Stomach (tissue), 4 donors: ENCODE measurements around the gene SLC25A26.

ENCODE experiments used
- EP300 ChIP-seq: sonication (generic); formaldehyde crosslinking; IDR thresholded peaks from one replicate; pipeline ENCODE4 v1.6.1; 2017; ENCODE audit warnings: antibody characterized with exemption
- POLR2A ChIP-seq, 4 donors: fragments of 450-650 bp; IDR thresholded peaks; one replicate each; pipeline ENCODE4 v1.6.1; 2016; ENCODE audit warnings: antibody characterized with exemption in 4 of 4, control low read depth in 2 of 4, mild to moderate bottlenecking in 1 of 4, moderate library complexity in 1 of 4
- POLR2AphosphoS5 ChIP-seq, 3 donors: sonication (generic); formaldehyde crosslinking; IDR thresholded peaks; one replicate each; pipeline ENCODE4 v1.6.1; 2016; ENCODE audit warnings: antibody characterized with exemption in 3 of 3
- TF ChIP-seq, protein P1 (sequence below), 7 experiments: fragments of 450-650 bp in 4 of 7; fragments of 200-600 bp in 3 of 7; sonication (generic) in 3 of 7; IDR thresholded peaks; one replicate each; pipeline ENCODE4 v1.5.1; 2016 to 2019; ENCODE audit warnings: antibody characterized with exemption in 7 of 7, control low read depth in 2 of 7, mild to moderate bottlenecking in 1 of 7

DNA sequence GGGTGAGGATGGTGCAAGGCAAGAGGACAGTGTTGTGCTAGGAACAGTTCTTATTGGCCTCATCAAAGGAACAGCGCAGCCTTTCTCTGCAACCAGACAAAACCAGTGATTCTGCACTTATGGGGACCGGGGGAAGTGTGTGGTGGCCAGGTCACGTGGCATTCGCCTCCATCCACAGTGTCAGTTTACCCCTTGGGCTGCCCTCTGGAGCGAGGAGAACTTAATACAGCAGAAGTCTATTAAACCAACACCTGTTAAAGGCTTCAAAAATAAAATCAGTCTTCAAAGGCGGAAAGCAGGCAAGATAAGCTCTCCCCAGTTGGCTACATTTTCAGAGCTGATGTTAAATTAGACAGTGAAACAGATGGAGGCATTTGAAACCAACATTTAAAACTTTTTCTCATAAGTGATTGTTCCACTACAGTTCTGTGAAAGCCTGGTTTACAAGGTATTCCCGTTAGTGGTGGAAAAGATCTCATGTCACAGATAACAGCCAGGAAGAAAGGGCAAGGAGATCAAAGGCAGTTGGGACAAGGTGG, 204.8 kb downstream of the SLC25A26 start:
- TF ChIP-seq, protein P1, sequence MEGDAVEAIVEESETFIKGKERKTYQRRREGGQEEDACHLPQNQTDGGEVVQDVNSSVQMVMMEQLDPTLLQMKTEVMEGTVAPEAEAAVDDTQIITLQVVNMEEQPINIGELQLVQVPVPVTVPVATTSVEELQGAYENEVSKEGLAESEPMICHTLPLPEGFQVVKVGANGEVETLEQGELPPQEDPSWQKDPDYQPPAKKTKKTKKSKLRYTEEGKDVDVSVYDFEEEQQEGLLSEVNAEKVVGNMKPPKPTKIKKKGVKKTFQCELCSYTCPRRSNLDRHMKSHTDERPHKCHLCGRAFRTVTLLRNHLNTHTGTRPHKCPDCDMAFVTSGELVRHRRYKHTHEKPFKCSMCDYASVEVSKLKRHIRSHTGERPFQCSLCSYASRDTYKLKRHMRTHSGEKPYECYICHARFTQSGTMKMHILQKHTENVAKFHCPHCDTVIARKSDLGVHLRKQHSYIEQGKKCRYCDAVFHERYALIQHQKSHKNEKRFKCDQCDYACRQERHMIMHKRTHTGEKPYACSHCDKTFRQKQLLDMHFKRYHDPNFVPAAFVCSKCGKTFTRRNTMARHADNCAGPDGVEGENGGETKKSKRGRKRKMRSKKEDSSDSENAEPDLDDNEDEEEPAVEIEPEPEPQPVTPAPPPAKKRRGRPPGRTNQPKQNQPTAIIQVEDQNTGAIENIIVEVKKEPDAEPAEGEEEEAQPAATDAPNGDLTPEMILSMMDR (IDR thresholded peaks at IDR 0.05), result no peak
- TF ChIP-seq EP300 (no peak), POLR2A (IDR thresholded peaks at IDR 0.05) (no peak), POLR2AphosphoS5 (IDR thresholded peaks at IDR 0.05) (no peak)
